Daoy (cell line): ENCODE data around the gene ZNF846. TPM values are rescaled to one million over a fixed set of nuclear protein-coding genes. Genes with fewer than 3 reads are reported as not detected.

Experiments
- total RNA-seq: library from RNA; depleted of rRNA; stranded (reverse); fragments of >200 nt; shearing (Covaris generic); gene quantifications from 2 replicates; pipeline ENCODE4 v1.2.3, GENCODE V29; 2014; rRNA removed

ZNF846 gene
- total RNA-seq, 1 experiment from 2014 or later: 1.5 TPM

Other genes starting within 250 kb of the ZNF846 start
- gene ZNF426, start 230.1 kb downstream of the ZNF846 start, total RNA-seq: 8.7 and 9.8 TPM in 2 replicates
- gene ZNF121, start 184.2 kb downstream of the ZNF846 start, total RNA-seq: 33.5 and 35.8 TPM in 2 replicates
- gene ZNF561, start 147.5 kb downstream of the ZNF846 start, total RNA-seq: 14.3 and 16.5 TPM in 2 replicates
- gene ZNF562, start 93.6 kb downstream of the ZNF846 start, total RNA-seq: 29.9 and 30.1 TPM in 2 replicates
- 9.0 and 13.9 TPM in 2 replicates for gene FBXL12, start 50.3 kb upstream of the ZNF846 start, total RNA-seq
- gene UBL5, start 59.2 kb upstream of the ZNF846 start, total RNA-seq: 467 and 704 TPM in 2 replicates
- gene PIN1, start 66.6 kb upstream of the ZNF846 start, total RNA-seq: 127 and 131 TPM in 2 replicates
- gene OLFM2, start 167.8 kb upstream of the ZNF846 start, total RNA-seq: 8.2 and 15.7 TPM in 2 replicates
- gene COL5A3, start 241.8 kb upstream of the ZNF846 start, total RNA-seq: 2.8 and 4.1 TPM in 2 replicates
- not detected in 2 replicates for gene RDH8, start 244.7 kb upstream of the ZNF846 start, total RNA-seq